22Rv1 (cell line): ENCODE results near the gene GABBR2.

Source experiments
- ZFX ChIP-seq: fragments of 450-650 bp; IDR thresholded peaks from 2 replicates; pipeline ENCODE4 v1.6.1; 2017; ENCODE audit warnings: antibody characterized with exemption, borderline replicate concordance
- TF ChIP-seq, protein P1 (sequence below): fragments of 450-650 bp; IDR thresholded peaks from 2 replicates; pipeline ENCODE4 v1.5.1; 2017; ENCODE audit warnings: mild to moderate bottlenecking

- TF ChIP-seq, protein P1, sequence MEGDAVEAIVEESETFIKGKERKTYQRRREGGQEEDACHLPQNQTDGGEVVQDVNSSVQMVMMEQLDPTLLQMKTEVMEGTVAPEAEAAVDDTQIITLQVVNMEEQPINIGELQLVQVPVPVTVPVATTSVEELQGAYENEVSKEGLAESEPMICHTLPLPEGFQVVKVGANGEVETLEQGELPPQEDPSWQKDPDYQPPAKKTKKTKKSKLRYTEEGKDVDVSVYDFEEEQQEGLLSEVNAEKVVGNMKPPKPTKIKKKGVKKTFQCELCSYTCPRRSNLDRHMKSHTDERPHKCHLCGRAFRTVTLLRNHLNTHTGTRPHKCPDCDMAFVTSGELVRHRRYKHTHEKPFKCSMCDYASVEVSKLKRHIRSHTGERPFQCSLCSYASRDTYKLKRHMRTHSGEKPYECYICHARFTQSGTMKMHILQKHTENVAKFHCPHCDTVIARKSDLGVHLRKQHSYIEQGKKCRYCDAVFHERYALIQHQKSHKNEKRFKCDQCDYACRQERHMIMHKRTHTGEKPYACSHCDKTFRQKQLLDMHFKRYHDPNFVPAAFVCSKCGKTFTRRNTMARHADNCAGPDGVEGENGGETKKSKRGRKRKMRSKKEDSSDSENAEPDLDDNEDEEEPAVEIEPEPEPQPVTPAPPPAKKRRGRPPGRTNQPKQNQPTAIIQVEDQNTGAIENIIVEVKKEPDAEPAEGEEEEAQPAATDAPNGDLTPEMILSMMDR, result no peak
- TF ChIP-seq ZFX, result no peak
Observed at GRCh38 chr9:98445576-98445975, 263.2 kb downstream of the GABBR2 start.
